K562 (cell line): ENCODE measurements around the gene KIF7.

Experiments used
- CTCF ChIP-seq, 3 experiments: IDR thresholded peaks in 2 of 3; conservative IDR thresholded peaks in 1 of 3; 2 replicates each; pipeline ENCODE4 v1.5.1; 2011 to 2012; ENCODE audit warnings: low read length in 3 of 3, mild to moderate bottlenecking in 3 of 3, control low read depth in 2 of 3, improper control_type of control experiment in 1 of 3, inconsistent platforms in 1 of 3, low read depth in 1 of 3, mixed read lengths in 1 of 3, moderate library complexity in 1 of 3; ENCODE audit not compliant: insufficient read depth in 2 of 3
- DEAF1 ChIP-seq: fragments of 450-650 bp; formaldehyde crosslinking; IDR thresholded peaks from 2 replicates; pipeline ENCODE4 v1.4.0; 2020; ENCODE audit warnings: mild to moderate bottlenecking, moderate library complexity
- GATA2 ChIP-seq: sonication (generic); formaldehyde crosslinking; IDR thresholded peaks from 2 replicates; pipeline ENCODE4 v1.4.0; 2020; ENCODE audit warnings: mild to moderate bottlenecking, missing genetic modification reagents
- HINFP ChIP-seq: fragments of 450-650 bp; conservative IDR thresholded peaks from 2 replicates; pipeline ENCODE4 v1.6.1; 2016; ENCODE audit warnings: missing genetic modification characterization, low read depth, mild to moderate bottlenecking, control low read depth, missing compliant biosample characterization
- LCOR ChIP-seq: sonication (generic); formaldehyde crosslinking; IDR thresholded peaks from 2 replicates; pipeline ENCODE4 v1.8.0; 2022; ENCODE audit warnings: mild to moderate bottlenecking, missing genetic modification reagents
- MTA3 ChIP-seq: fragments of 450-650 bp; formaldehyde crosslinking; IDR thresholded peaks from 2 replicates; pipeline ENCODE4 v1.6.1; 2017; ENCODE audit warnings: mild to moderate bottlenecking, borderline replicate concordance
- RBM34 ChIP-seq: fragments of 200-400 bp; formaldehyde crosslinking; IDR thresholded peaks from 2 replicates; pipeline ENCODE4 v1.6.1; 2018; ENCODE audit warnings: low read length, borderline replicate concordance; ENCODE audit not compliant: insufficient read depth
- RCOR1 ChIP-seq, 2 experiments: IDR thresholded peaks; 2 replicates each; pipeline ENCODE4 v1.6.1; 2012; ENCODE audit warnings: low read depth in 2 of 2, low read length in 2 of 2, borderline replicate concordance in 1 of 2, improper control_type of control experiment in 1 of 2

GRCh38 chr15:89646416-89647141 is 8.7 kb downstream of the KIF7 start:
- no peak for TF ChIP-seq CTCF (IDR thresholded peaks at IDR 0.05 in 2 of 3, conservative IDR thresholded peaks at IDR 0.05 in 1 of 3; ENCODE audit: insufficient read depth in 2 of 3, low read depth in 1 of 3, low read length in 3 of 3)
- TF ChIP-seq MTA3: no peak
- TF ChIP-seq HINFP (tag): no peak
- no peak for TF ChIP-seq GATA2
- TF ChIP-seq DEAF1 (CRISPR knock-in tag): no peak
- TF ChIP-seq LCOR: no peak
- no peak for TF ChIP-seq RCOR1 (IDR thresholded peaks at IDR 0.05; ENCODE audit: borderline replicate concordance in 1 of 2, low read depth in 2 of 2, low read length in 2 of 2)
- no peak for TF ChIP-seq RBM34
